GM12878 (cell line): ENCODE results near the gene OR1L4. TPM values are rescaled to one million over a fixed set of nuclear protein-coding genes. Genes with fewer than 3 reads are reported as not detected.

Source experiments
- ATAC-seq: fragments of 200-7000 bp; cut with Tn5 transposase; 3 replicates; pipeline ENCODE4 v1.9.1; 2020; ENCODE audit warnings: mild to moderate bottlenecking, moderate library complexity
- Bru-seq: library from RNA; stranded (reverse); fragments of 400-500 nt; gene quantifications from one replicate; lab custom pipeline; 2021; lab: Mats Ljungman, UMichigan
- BruChase-seq, 2 experiments: library from RNA; stranded (reverse); fragments of 400-500 nt; gene quantifications; one replicate each; lab custom pipeline; 2021; lab: Mats Ljungman, UMichigan
- BruUV-seq: library from RNA; stranded (reverse); fragments of 400-500 nt; replicated peaks from 2 replicates; lab custom pipeline; 2021; lab: Mats Ljungman, UMichigan
- CTCF ChIA-PET: fragments of 300-600 bp; sonication (Branson Sonifier 250); formaldehyde crosslinking; extraction: SDS; loops from one replicate; lab custom pipeline; 2021; ENCODE audit warnings: inconsistent platforms; lab: Yijun Ruan, JAX
- POLR2A ChIA-PET: fragments of 350-600 bp; formaldehyde crosslinking; extraction: SDS; loops from one replicate; lab custom pipeline; 2021; ENCODE audit warnings: inconsistent platforms; lab: Charles Lee
- RAD21 ChIA-PET: fragments of 300-600 bp; sonication (Branson Sonifier 250); formaldehyde crosslinking; loops from one replicate; lab custom pipeline; 2023; ENCODE audit warnings: antibody characterized with exemption; ENCODE audit not compliant: unreplicated experiment; lab: Charles Lee
- SMC1A ChIA-PET: fragments of 300-600 bp; sonication (Branson Sonifier 250); formaldehyde crosslinking; loops from one replicate; lab custom pipeline; 2023; ENCODE audit not compliant: unreplicated experiment, uncharacterized antibody; lab: Charles Lee
- DNase-seq: peaks from one replicate; pipeline ENCODE4 v3.0.0-alpha.2; 2011; ENCODE audit warnings: low read depth, low spot score
- FAIRE-seq: peaks from 3 replicates; lab custom pipeline; 2011; peaks lifted over from hg19 to GRCh38; lab: Jason Lieb, UNC
- H2AFZ ChIP-seq: 2 replicates; pipeline ENCODE4 v1.6.0; 2011; ENCODE audit warnings: low read depth, low read length, control low read depth; ENCODE audit not compliant: control insufficient read depth
- H3K27ac ChIP-seq: 2 replicates; pipeline ENCODE4 v1.5.1; 2011; ENCODE audit warnings: control low read depth; ENCODE audit not compliant: control insufficient read depth, insufficient read depth
- H3K27me3 ChIP-seq, 2 experiments: replicated peaks in 1 of 2; 2 replicates each; pipeline versions ENCODE4 v1.6.0 to v1.6.1; 2011; ENCODE audit warnings: low read length in 1 of 2; ENCODE audit not compliant: control insufficient read depth in 2 of 2, insufficient read depth in 2 of 2
- H3K36me3 ChIP-seq, 2 experiments: 2 replicates each; pipeline ENCODE4 v1.5.1; 2011; ENCODE audit warnings: low read length in 1 of 2; ENCODE audit not compliant: control insufficient read depth in 2 of 2, insufficient read depth in 2 of 2
- H3K4me1 ChIP-seq: 2 replicates; pipeline ENCODE4 v1.6.1; 2011; ENCODE audit warnings: mild to moderate bottlenecking, low read length, moderate library complexity, mixed read lengths; ENCODE audit not compliant: control insufficient read depth, insufficient read depth
- H3K4me2 ChIP-seq: 2 replicates; pipeline ENCODE4 v1.6.0; 2011; ENCODE audit warnings: control low read depth; ENCODE audit not compliant: control insufficient read depth, insufficient read depth
- H3K4me3 ChIP-seq: fragments of 200-600 bp; sonication (generic); 2 replicates; pipeline ENCODE4 v1.5.1; 2016
- H3K79me2 ChIP-seq: 2 replicates; pipeline ENCODE4 v1.6.0; 2011; ENCODE audit warnings: low read length; ENCODE audit not compliant: control insufficient read depth, insufficient read depth
- H3K9ac ChIP-seq: 2 replicates; pipeline ENCODE4 v1.8.0; 2011; ENCODE audit warnings: low read length, control low read depth, mixed read lengths; ENCODE audit not compliant: control insufficient read depth, insufficient read depth
- H3K9me3 ChIP-seq: replicated peaks from 3 replicates; pipeline ENCODE4 v1.5.1; 2011; ENCODE audit warnings: mild to moderate bottlenecking, low read length; ENCODE audit not compliant: control insufficient read depth, insufficient read depth
- H4K20me1 ChIP-seq: 2 replicates; pipeline ENCODE4 v1.6.0; 2011; ENCODE audit not compliant: control insufficient read depth, insufficient read depth
- CHD2 ChIP-seq: IDR thresholded peaks from 2 replicates; pipeline ENCODE4 v1.6.1; 2011; ENCODE audit warnings: low read depth, low read length, improper control_type of control experiment, borderline replicate concordance
- DPF2 ChIP-seq: fragments of 450-650 bp; IDR thresholded peaks from 2 replicates; pipeline ENCODE4 v1.6.1; 2017; ENCODE audit warnings: mild to moderate bottlenecking
- NR2F1 ChIP-seq: fragments of 450-650 bp; conservative IDR thresholded peaks from 2 replicates; pipeline ENCODE4 v1.6.1; 2017; ENCODE audit warnings: mild to moderate bottlenecking
- PAX5 ChIP-seq: IDR thresholded peaks from 2 replicates; pipeline ENCODE4 v1.6.1; 2011; ENCODE audit warnings: low read depth, low read length, borderline replicate concordance
- POU2F2 ChIP-seq: IDR thresholded peaks from 3 replicates; pipeline ENCODE4 v1.6.1; 2011; ENCODE audit warnings: low read depth, mild to moderate bottlenecking, low read length, borderline replicate concordance
- RAD51 ChIP-seq: fragments of 450-650 bp; IDR thresholded peaks from 2 replicates; pipeline ENCODE4 v1.6.1; 2016; ENCODE audit warnings: moderate library complexity, mild to moderate bottlenecking, inconsistent platforms
- SMAD1 ChIP-seq: fragments of 450-650 bp; IDR thresholded peaks from 2 replicates; pipeline ENCODE4 v1.6.1; 2018; ENCODE audit warnings: mild to moderate bottlenecking, low read depth; ENCODE audit not compliant: partially characterized antibody
- SMC3 ChIP-seq: IDR thresholded peaks from 2 replicates; pipeline ENCODE4 v1.6.1; 2011; ENCODE audit warnings: low read length, improper control_type of control experiment, borderline replicate concordance
- SP1 ChIP-seq: IDR thresholded peaks from one replicate; pipeline ENCODE4 v1.6.1; 2011; ENCODE audit warnings: low read depth, low read length
- SREBF2 ChIP-seq: IDR thresholded peaks from 2 replicates; pipeline ENCODE4 v1.6.1; 2012; ENCODE audit warnings: mild to moderate bottlenecking, low read length
- TCF3 ChIP-seq: IDR thresholded peaks from 2 replicates; pipeline ENCODE4 v1.6.1; 2012; ENCODE audit warnings: low read depth, mild to moderate bottlenecking, low read length, borderline replicate concordance; ENCODE audit not compliant: insufficient read depth
- TCF7 ChIP-seq: IDR thresholded peaks from 2 replicates; pipeline ENCODE4 v1.6.1; 2014; ENCODE audit warnings: antibody characterized with exemption, borderline replicate concordance
- WGBS: methylation state at CpG from one replicate; pipeline ENCODE4 v1.1.6; 2016; ENCODE audit warnings: low lambda C conversion rate; ENCODE audit not compliant: insufficient replicate concordance, insufficient coverage; ENCODE audit errors: missing lambda C conversion rate; 5-methylcytosine and 5-hydroxymethylcytosine counted together
- in situ Hi-C: fragments of 300-500 bp; cut with MboI; formaldehyde crosslinking; loops from 9 replicates; pipeline ENCODE4 v1.14.3; 2018; ENCODE audit warnings: mixed read lengths
- intact Hi-C: fragments of 100-400 bp; cut with micrococcal nuclease; formaldehyde crosslinking; loops from one replicate; pipeline ENCODE4 v1.14.2; 2022; ENCODE audit not compliant: unreplicated experiment
- long read RNA-seq, 2 experiments: library from polyadenylated mRNA; unstranded; transcript quantifications; one replicate each; pipeline ENCODE4 v2.0.0, GENCODE V29; 2019 to 2020
- polyA minus RNA-seq, 3 experiments: library from RNA; depleted of rRNA, polyadenylated mRNA; stranded (reverse); fragments of >200 nt; gene quantifications; 2 replicates each; pipeline ENCODE4 v1.2.3, GENCODE V29; 2011
- polyA plus RNA-seq, 11 experiments: library from polyadenylated mRNA; depleted of rRNA in 4 of 11; unstranded in 6 of 11; stranded (reverse) in 5 of 11; fragments of >200 nt; fragmentation: Nextera tagmentation in 4 of 11; fragmentation: Illumina TruSeq in 1 of 11; extraction: Ambion mirVana in 4 of 11; extraction: Trizol in 1 of 11; gene quantifications; 1 replicate in 1 of 11; 2 replicates in 10 of 11; pipeline versions ENCODE4 v1.2.1 to v1.2.3, GENCODE V29; 2011 to 2016; ENCODE audit warnings: inconsistent platforms in 2 of 11, missing spikeins in 2 of 11, low read depth in 1 of 11
- total RNA-seq, 4 experiments: library from RNA; depleted of rRNA in 3 of 4; stranded (reverse); fragments of >200 nt in 3 of 4; fragmentation: Illumina TruSeq in 1 of 4; extraction: Trizol in 1 of 4; gene quantifications; 2 replicates each; pipeline versions ENCODE4 v1.2.1 to v1.2.3, GENCODE V29; 2013 to 2021
- TF ChIP-seq, protein P1 (sequence below): IDR thresholded peaks from 2 replicates; pipeline ENCODE4 v1.6.1; 2012; ENCODE audit warnings: low read depth, low read length, improper control_type of control experiment
- TF ChIP-seq, protein P2 (sequence below): fragments of 450-650 bp; IDR thresholded peaks from 2 replicates; pipeline ENCODE4 v1.6.1; 2016; ENCODE audit warnings: mild to moderate bottlenecking, moderate library complexity, borderline replicate concordance
- TF ChIP-seq, protein P3 (sequence below): IDR thresholded peaks from 2 replicates; pipeline ENCODE4 v1.6.1; 2012; ENCODE audit warnings: low read depth, low read length, improper control_type of control experiment

The OR1L4 gene, protein sequence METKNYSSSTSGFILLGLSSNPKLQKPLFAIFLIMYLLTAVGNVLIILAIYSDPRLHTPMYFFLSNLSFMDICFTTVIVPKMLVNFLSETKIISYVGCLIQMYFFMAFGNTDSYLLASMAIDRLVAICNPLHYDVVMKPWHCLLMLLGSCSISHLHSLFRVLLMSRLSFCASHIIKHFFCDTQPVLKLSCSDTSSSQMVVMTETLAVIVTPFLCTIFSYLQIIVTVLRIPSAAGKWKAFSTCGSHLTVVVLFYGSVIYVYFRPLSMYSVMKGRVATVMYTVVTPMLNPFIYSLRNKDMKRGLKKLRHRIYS
- not detected in 2 replicates for total RNA-seq (2013; cell fraction: nucleolus; rRNA removed)
- total RNA-seq (2014; rRNA removed) (not detected in 2 replicates), total RNA-seq (2014; rRNA removed; fragmentation: Illumina TruSeq; extraction: Trizol) (not detected in 2 replicates), total RNA-seq (2021) (not detected in 2 replicates), polyA plus RNA-seq (2011; rRNA removed) (not detected in 2 replicates), polyA plus RNA-seq (2014; fragmentation: Illumina TruSeq; extraction: Trizol) (not detected in 2 replicates), polyA plus RNA-seq (2014; fragmentation: Nextera tagmentation; extraction: Ambion mirVana) (not detected), polyA plus RNA-seq (2014; rRNA removed) (not detected in 2 replicates), polyA plus RNA-seq (2016; fragmentation: Nextera tagmentation; extraction: Ambion mirVana) (not detected), polyA minus RNA-seq (2011; rRNA and poly(A)+ RNA removed) (not detected in 2 replicates), Bru-seq, nascent RNA (not detected), BruChase-seq, experiment 1, labeled RNA remaining after a 6-hour chase (not detected), BruChase-seq, experiment 2, labeled RNA remaining after a 2-hour chase (not detected)
- not detected for polyA plus RNA-seq (2011; ENCODE audit: low read depth)
- not detected in 2 replicates for polyA plus RNA-seq (2011; cell fraction: cytosol; rRNA removed)
- not detected in 2 replicates for polyA plus RNA-seq (2011; cell fraction: nucleus; rRNA removed)
- not detected in 2 replicates for polyA plus RNA-seq (2012)
- not detected in 2 replicates for polyA minus RNA-seq (2011; cell fraction: cytosol; rRNA and poly(A)+ RNA removed)
- not detected in 2 replicates for polyA minus RNA-seq (2011; cell fraction: nucleus; rRNA and poly(A)+ RNA removed)
- long read RNA-seq, experiment 1, result 0 reads
- long read RNA-seq, experiment 2, result 0 reads

DNA sequence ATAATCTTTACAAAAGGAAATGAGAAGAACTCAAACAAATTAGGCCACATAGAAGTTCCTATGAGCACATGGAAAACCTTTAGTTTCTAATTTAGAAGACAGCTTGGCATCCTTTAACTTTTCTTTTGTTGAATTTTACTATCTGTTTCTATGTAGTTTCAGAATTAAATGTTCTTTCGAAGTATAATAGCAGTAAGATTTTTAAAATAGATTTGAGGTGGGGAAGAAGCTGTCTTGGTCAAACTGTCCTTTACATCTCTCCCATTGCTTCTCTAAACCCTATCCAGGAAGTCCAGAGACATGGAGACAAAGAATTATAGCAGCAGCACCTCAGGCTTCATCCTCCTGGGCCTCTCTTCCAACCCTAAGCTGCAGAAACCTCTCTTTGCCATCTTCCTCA lies at the start of gene OR1L4:
OR1L4 (plus strand) TSS at position 301 of the 400 bp plus-strand sequence; CDS start at position 301, 0 bp downstream.
- ChIA-PET RAD21 (no interaction called here), SMC1A (no interaction called here), POLR2A (no interaction called here), CTCF (no interaction called here)
- in situ Hi-C loops, result no loop called here
- no peaks in the 10 kb centered on the region for H3K36me3 ChIP-seq
- intact Hi-C loops, result no loop called here
- no peak within 1 kb of the TSS for H3K27ac ChIP-seq
- no peaks in the 10 kb centered on the region for H3K4me1 ChIP-seq
- no TSS peak for BruUV-seq
- 0% methylated on average over 1 of the region's 1 CpG for WGBS
- H4K20me1 ChIP-seq, result no peaks in the 10 kb centered on the region
- no peak within 1 kb of the TSS for H3K4me3 ChIP-seq
- DNase-seq, result no peak
- ATAC-seq, result no peak
- H3K4me2 ChIP-seq, result no peak within 1 kb of the TSS
- H3K79me2 ChIP-seq, result no peaks in the 10 kb centered on the region
- H2AFZ ChIP-seq, result no peak within 1 kb of the TSS
- no peak within 1 kb of the TSS for H3K9ac ChIP-seq
- FAIRE-seq, result no peak
- H3K9me3 ChIP-seq, result peaks cover 2% of the 10 kb centered on the region; the same call in 2 of the 3 replicates
- H3K27me3 ChIP-seq, result no peaks in the 10 kb centered on the region
- TF ChIP-seq TCF7, result no peak
- TF ChIP-seq SREBF2, result no peak
- no peak for TF ChIP-seq RAD51
- TF ChIP-seq, protein P1, sequence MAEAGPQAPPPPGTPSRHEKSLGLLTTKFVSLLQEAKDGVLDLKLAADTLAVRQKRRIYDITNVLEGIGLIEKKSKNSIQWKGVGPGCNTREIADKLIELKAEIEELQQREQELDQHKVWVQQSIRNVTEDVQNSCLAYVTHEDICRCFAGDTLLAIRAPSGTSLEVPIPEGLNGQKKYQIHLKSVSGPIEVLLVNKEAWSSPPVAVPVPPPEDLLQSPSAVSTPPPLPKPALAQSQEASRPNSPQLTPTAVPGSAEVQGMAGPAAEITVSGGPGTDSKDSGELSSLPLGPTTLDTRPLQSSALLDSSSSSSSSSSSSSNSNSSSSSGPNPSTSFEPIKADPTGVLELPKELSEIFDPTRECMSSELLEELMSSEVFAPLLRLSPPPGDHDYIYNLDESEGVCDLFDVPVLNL, result no peak
- no peak for TF ChIP-seq SMC3
- TF ChIP-seq, protein P2, sequence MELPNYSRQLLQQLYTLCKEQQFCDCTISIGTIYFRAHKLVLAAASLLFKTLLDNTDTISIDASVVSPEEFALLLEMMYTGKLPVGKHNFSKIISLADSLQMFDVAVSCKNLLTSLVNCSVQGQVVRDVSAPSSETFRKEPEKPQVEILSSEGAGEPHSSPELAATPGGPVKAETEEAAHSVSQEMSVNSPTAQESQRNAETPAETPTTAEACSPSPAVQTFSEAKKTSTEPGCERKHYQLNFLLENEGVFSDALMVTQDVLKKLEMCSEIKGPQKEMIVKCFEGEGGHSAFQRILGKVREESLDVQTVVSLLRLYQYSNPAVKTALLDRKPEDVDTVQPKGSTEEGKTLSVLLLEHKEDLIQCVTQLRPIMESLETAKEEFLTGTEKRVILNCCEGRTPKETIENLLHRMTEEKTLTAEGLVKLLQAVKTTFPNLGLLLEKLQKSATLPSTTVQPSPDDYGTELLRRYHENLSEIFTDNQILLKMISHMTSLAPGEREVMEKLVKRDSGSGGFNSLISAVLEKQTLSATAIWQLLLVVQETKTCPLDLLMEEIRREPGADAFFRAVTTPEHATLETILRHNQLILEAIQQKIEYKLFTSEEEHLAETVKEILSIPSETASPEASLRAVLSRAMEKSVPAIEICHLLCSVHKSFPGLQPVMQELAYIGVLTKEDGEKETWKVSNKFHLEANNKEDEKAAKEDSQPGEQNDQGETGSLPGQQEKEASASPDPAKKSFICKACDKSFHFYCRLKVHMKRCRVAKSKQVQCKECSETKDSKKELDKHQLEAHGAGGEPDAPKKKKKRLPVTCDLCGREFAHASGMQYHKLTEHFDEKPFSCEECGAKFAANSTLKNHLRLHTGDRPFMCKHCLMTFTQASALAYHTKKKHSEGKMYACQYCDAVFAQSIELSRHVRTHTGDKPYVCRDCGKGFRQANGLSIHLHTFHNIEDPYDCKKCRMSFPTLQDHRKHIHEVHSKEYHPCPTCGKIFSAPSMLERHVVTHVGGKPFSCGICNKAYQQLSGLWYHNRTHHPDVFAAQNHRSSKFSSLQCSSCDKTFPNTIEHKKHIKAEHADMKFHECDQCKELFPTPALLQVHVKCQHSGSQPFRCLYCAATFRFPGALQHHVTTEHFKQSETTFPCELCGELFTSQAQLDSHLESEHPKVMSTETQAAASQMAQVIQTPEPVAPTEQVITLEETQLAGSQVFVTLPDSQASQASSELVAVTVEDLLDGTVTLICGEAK, result no peak
- TF ChIP-seq SMAD1, result no peak
- TF ChIP-seq, protein P3, sequence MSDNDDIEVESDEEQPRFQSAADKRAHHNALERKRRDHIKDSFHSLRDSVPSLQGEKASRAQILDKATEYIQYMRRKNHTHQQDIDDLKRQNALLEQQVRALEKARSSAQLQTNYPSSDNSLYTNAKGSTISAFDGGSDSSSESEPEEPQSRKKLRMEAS, result no peak
- TF ChIP-seq PAX5, result no peak
- no peak for TF ChIP-seq DPF2
- TF ChIP-seq NR2F1, result no peak
- TF ChIP-seq CHD2, result no peak
- TF ChIP-seq SP1, result no peak
- TF ChIP-seq TCF3, result no peak
- TF ChIP-seq POU2F2, result no peak
